GM10266 (cell line): ENCODE measurements around the gene ITK.

Experiments
- DNase-seq: peaks from one replicate; pipeline ENCODE4 v3.0.0; 2012; ENCODE audit errors: extremely low spot score
- CTCF ChIP-seq: IDR thresholded peaks from 2 replicates; pipeline ENCODE4 v1.5.1; 2012; ENCODE audit warnings: mild to moderate bottlenecking, low read depth; ENCODE audit not compliant: control insufficient read depth, insufficient read depth; ENCODE audit errors: missing control alignments

Gene ITK

GRCh38 chr5:157301066-157301465 lies 120.4 kb downstream of the ITK start:
- DNase-seq: no peak
- TF ChIP-seq CTCF: no peak

GRCh38 chr5:157303023-157303422 lies 122.4 kb downstream of the ITK start:
- DNase-seq: no peak
- TF ChIP-seq CTCF: no peak

GRCh38 chr5:157303667-157304327 lies 123.2 kb downstream of the ITK start:
- DNase-seq: no peak
- TF ChIP-seq CTCF: no peak
